Measurements from ENCODE around the gene GLOD5. TPM values are rescaled to one million over a fixed set of nuclear protein-coding genes. Genes with fewer than 3 reads are reported as not detected.

GLOD5 gene
- total RNA-seq, 2 experiments from 2014 or later = not detected

GRCh38 chrX:48806081-48806480 lies 44.5 kb downstream of the GLOD5 start:
- Histone ChIP-seq H3K79me2 (ENCODE audit: insufficient read depth, low read depth, low read length) (peaks cover 8% of the 10 kb centered on the region; the same call in 1 of the 2 replicates), H3K4me2 (ENCODE audit: low read length) (no peak overlapping the region), H3K4me3 (ENCODE audit: low read depth, low read length, poor library complexity, severe bottlenecking) (no peak overlapping the region), H4K20me1 (ENCODE audit: insufficient read depth, low read length) (no peaks in the 10 kb centered on the region), H3K27ac (ENCODE audit: low read depth, low read length, poor library complexity, severe bottlenecking) (no peak overlapping the region), H2AFZ (ENCODE audit: low read length) (no peak overlapping the region), H3K36me3 (ENCODE audit: insufficient read depth, low read length) (peaks cover 14% of the 10 kb centered on the region), H3K4me1 (ENCODE audit: insufficient read depth, low read length, poor library complexity, severe bottlenecking) (peaks cover 9% of the 10 kb centered on the region), H3K9me3 (ENCODE audit: low read length) (no peaks in the 10 kb centered on the region), H3K9me2 (ENCODE audit: insufficient read depth, low read length) (no peaks in the 10 kb centered on the region)
- DNase-seq (ENCODE audit: low spot score) = peak; percentile 13
- ChIA-PET CTCF (ENCODE audit: unreplicated experiment) (interaction anchor here (0.6 kb wide), 1 partner anchor 255 kb away, joined by 3 read pairs; no protein-coding TSS in a partner anchor), POLR2A (interaction anchor here (0.5 to 0.6 kb wide), 2 partner anchors 35 to 143 kb away, joined by 3 read pairs; no protein-coding TSS in a partner anchor)
- intact Hi-C loops (cut with micrococcal nuclease; ENCODE audit: unreplicated experiment) = loop anchor here (10.0 kb wide), 1 partner anchor 89 kb away; the partner anchor contains the start of genes PQBP1 and TIMM17B
- TF ChIP-seq, protein P1, sequence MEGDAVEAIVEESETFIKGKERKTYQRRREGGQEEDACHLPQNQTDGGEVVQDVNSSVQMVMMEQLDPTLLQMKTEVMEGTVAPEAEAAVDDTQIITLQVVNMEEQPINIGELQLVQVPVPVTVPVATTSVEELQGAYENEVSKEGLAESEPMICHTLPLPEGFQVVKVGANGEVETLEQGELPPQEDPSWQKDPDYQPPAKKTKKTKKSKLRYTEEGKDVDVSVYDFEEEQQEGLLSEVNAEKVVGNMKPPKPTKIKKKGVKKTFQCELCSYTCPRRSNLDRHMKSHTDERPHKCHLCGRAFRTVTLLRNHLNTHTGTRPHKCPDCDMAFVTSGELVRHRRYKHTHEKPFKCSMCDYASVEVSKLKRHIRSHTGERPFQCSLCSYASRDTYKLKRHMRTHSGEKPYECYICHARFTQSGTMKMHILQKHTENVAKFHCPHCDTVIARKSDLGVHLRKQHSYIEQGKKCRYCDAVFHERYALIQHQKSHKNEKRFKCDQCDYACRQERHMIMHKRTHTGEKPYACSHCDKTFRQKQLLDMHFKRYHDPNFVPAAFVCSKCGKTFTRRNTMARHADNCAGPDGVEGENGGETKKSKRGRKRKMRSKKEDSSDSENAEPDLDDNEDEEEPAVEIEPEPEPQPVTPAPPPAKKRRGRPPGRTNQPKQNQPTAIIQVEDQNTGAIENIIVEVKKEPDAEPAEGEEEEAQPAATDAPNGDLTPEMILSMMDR (conservative IDR thresholded peaks at IDR 0.05; ENCODE audit: low read length) = peak; percentile 40; the same call in 1 of the 2 replicates
- TF ChIP-seq EZH2phosphoT487 (IDR thresholded peaks at IDR 0.05; ENCODE audit: borderline replicate concordance, low read depth, low read length) = no peak
- no TSS peak for BruUV-seq (replicated peaks)

- DNase-seq (ENCODE audit: low spot score) = no peak
- Histone ChIP-seq H3K79me2 (ENCODE audit: insufficient read depth, low read depth, low read length) (no peaks in the 10 kb centered on the region), H3K4me2 (ENCODE audit: low read length) (no peak overlapping the region), H3K9me2 (ENCODE audit: insufficient read depth, low read length) (no peaks in the 10 kb centered on the region), H3K36me3 (ENCODE audit: insufficient read depth, low read length) (no peaks in the 10 kb centered on the region; the same call in 1 of the 2 replicates), H3K4me1 (ENCODE audit: insufficient read depth, low read length, poor library complexity, severe bottlenecking) (no peaks in the 10 kb centered on the region), H4K20me1 (ENCODE audit: insufficient read depth, low read length) (no peaks in the 10 kb centered on the region), H3K9me3 (ENCODE audit: low read length) (no peaks in the 10 kb centered on the region), H2AFZ (ENCODE audit: low read length) (no peak overlapping the region), H3K4me3 (ENCODE audit: low read depth, low read length, poor library complexity, severe bottlenecking) (no peak overlapping the region), H3K27ac (ENCODE audit: low read depth, low read length, poor library complexity, severe bottlenecking) (no peak overlapping the region)
- no TSS peak for BruUV-seq (replicated peaks)
- intact Hi-C loops (cut with micrococcal nuclease; ENCODE audit: unreplicated experiment) = no loop called here
- CTCF ChIA-PET (ENCODE audit: unreplicated experiment) = no interaction called here
- POLR2A ChIA-PET = no interaction called here
- TF ChIP-seq EZH2phosphoT487 (IDR thresholded peaks at IDR 0.05; ENCODE audit: borderline replicate concordance, low read depth, low read length) = no peak
- TF ChIP-seq, protein P1 (conservative IDR thresholded peaks at IDR 0.05; ENCODE audit: low read length) = no peak
Observed at GRCh38 chrX:48813644-48814043, 52.1 kb downstream of the GLOD5 start.

- POLR2A ChIA-PET = no interaction called here
- no peak overlapping the region for H3K4me2 ChIP-seq (ENCODE audit: low read length)
- BruUV-seq (replicated peaks) = no TSS peak
- CTCF ChIA-PET (ENCODE audit: unreplicated experiment) = interaction anchor here (0.6 kb wide), 1 partner anchor 159 kb away, joined by 3 read pairs; no protein-coding TSS in a partner anchor
- no peaks in the 10 kb centered on the region for H3K4me1 ChIP-seq (ENCODE audit: insufficient read depth, low read length, poor library complexity, severe bottlenecking)
- H3K4me3 ChIP-seq (ENCODE audit: low read depth, low read length, poor library complexity, severe bottlenecking) = no peak overlapping the region
- DNase-seq (ENCODE audit: low spot score) = no peak
- no peaks in the 10 kb centered on the region for H3K9me3 ChIP-seq (ENCODE audit: low read length)
- no peaks in the 10 kb centered on the region for H4K20me1 ChIP-seq (ENCODE audit: insufficient read depth, low read length)
- no peak overlapping the region for H2AFZ ChIP-seq (ENCODE audit: low read length)
- no peaks in the 10 kb centered on the region for H3K9me2 ChIP-seq (ENCODE audit: insufficient read depth, low read length)
- H3K27ac ChIP-seq (ENCODE audit: low read depth, low read length, poor library complexity, severe bottlenecking) = no peak overlapping the region
- TF ChIP-seq EZH2phosphoT487 (IDR thresholded peaks at IDR 0.05; ENCODE audit: borderline replicate concordance, low read depth, low read length) = no peak
- TF ChIP-seq, protein P1 (conservative IDR thresholded peaks at IDR 0.05; ENCODE audit: low read length) = no peak
- intact Hi-C loops (cut with micrococcal nuclease; ENCODE audit: unreplicated experiment) = no loop called here
- H3K79me2 ChIP-seq (ENCODE audit: insufficient read depth, low read depth, low read length) = no peaks in the 10 kb centered on the region
- H3K36me3 ChIP-seq (ENCODE audit: insufficient read depth, low read length) = no peaks in the 10 kb centered on the region; the same call in 1 of the 2 replicates
Observed at GRCh38 chrX:48814722-48815121, 53.2 kb downstream of the GLOD5 start.

All from OCI-LY7 (cell line).